KOPT-K1 (cell line): ENCODE measurements around the gene CRTC2.
"Not testable (repeated sequence)": the region's sequence is repeated elsewhere in the genome, so short reads cannot be mapped to it uniquely, and the experiment has no call there.

Experiments
- H3K27ac ChIP-seq: fragments of 200-600 bp; sonication (generic); 2 replicates; pipeline ENCODE4 v1.5.1; 2016; ENCODE audit warnings: antibody characterized with exemption, mild to moderate bottlenecking, low read depth, low read length; ENCODE audit not compliant: poor library complexity, severe bottlenecking
- H3K36me3 ChIP-seq: fragments of 200-600 bp; sonication (generic); 2 replicates; pipeline ENCODE4 v1.5.1; 2017; ENCODE audit warnings: antibody characterized with exemption, mild to moderate bottlenecking, low read length, moderate library complexity; ENCODE audit not compliant: insufficient read depth
- H3K9me3 ChIP-seq: fragments of 200-600 bp; sonication (generic); 2 replicates; pipeline ENCODE4 v1.5.1; 2017; ENCODE audit warnings: antibody characterized with exemption, low read length, mild to moderate bottlenecking; ENCODE audit not compliant: insufficient read depth, poor library complexity, severe bottlenecking

Gene CRTC2

DNA sequence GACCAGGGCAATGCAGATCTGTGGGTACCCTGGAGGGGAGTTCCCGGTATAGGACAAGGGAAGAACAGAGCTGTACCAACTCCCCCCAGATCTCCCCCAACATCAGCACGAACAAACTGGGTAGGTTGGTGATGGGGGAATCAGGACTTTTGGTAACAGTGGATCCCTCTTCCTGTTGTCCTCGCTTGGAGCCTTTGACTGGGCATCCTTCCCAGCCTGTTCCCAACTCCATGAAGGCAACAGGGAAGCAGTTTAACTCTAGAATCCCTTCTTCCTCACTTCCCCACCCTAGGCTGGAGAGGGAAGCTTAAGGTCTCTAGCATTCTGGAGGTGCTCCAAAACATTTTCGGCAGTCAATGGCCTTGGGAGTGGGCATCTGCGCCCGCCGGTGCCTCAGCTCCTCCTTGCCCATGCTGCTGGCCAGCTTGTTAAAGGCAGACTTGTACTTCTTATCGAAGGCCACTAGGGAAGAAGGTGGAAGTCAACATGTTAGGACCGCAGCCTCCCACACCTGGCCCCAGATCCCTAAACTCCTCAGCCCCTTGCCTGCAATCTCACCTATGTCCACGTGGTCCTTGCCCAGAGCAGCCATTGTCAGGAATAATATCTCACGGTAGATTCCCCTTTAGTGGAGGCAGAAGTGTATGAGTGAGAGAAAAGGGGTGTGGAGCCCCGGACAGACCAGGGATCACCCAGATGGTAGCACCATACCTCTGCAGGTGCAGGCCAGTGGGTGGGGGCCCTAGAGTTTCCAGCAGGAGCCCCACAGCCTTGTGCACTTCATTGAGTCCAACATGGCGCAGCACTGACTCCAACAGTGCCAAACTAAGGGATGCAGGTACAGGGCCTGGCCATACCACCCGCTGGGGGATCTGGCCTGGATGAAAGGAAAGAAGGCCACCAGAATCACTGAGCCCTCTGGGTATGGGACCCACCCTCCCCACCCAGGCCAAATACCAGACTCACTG lies 28.1 kb downstream of the CRTC2 start:
- H3K27ac ChIP-seq = no peak overlapping the region
- peaks cover 60% of the 10 kb centered on the region for H3K36me3 ChIP-seq

GRCh38 chr1:153929426-153929825 lies 29.0 kb downstream of the CRTC2 start:
- H3K36me3 ChIP-seq = peaks cover 52% of the 10 kb centered on the region
- no peak overlapping the region for H3K27ac ChIP-seq
- H3K9me3 ChIP-seq = no peaks in the 10 kb centered on the region

More for the DNA sequence above, 28.1 kb downstream of the CRTC2 start:
- no peaks in the 10 kb centered on the region for H3K9me3 ChIP-seq

GRCh38 chr1:153928791-153929341 lies 29.5 kb downstream of the CRTC2 start:
- no peaks in the 10 kb centered on the region for H3K9me3 ChIP-seq
- no peak overlapping the region for H3K27ac ChIP-seq
- H3K36me3 ChIP-seq = peaks cover 46% of the 10 kb centered on the region

DNA sequence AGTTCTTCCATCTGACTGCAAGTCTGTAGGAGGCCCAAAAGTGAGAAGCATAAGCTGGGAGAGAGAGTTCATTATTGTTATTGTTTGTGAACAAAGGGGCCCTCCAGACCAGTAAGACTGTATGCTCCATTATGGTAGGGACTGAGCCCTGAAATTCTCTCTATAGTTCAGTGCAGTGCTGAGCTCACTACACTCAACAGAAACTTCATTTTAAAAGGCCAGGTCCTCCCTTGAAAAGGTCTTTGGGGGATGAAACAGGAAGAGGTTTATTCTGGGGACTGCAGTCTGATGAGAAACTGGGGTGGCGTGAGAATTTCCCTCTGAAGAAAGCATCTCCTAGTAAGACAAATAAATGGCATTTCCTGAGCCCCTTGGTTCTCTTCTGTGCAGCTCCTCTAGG lies 30.2 kb downstream of the CRTC2 start:
- Histone ChIP-seq H3K36me3 (peaks cover 40% of the 10 kb centered on the region), H3K27ac (no peak overlapping the region), H3K9me3 (no peaks in the 10 kb centered on the region)

DNA sequence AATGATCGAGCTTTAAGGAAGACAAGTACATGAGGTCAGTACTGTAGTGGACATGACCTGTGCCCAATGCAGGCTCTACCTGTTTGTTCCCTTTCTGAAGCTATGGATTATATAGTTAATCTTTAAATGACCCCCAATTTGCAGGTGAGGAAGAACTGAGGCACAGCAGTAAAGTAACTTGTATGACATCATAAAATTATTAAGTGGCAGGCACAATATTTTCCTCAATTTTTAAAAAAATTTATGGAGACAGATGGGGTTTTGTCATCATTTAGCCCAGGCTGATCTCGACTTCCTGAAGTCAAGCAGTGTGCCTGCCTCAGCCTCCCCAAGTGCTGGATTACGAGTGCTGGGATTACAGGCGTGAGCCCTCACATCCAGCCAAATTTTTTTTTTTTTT lies 32.0 kb downstream of the CRTC2 start:
- Histone ChIP-seq H3K36me3 (peaks cover 26% of the 10 kb centered on the region), H3K9me3 (no peaks in the 10 kb centered on the region), H3K27ac (no peak overlapping the region)

- Histone ChIP-seq H3K9me3 (no peaks in the 10 kb centered on the region), H3K36me3 (peaks cover 10% of the 10 kb centered on the region), H3K27ac (peak within 1 kb of the TSS; percentile 82)
Observed at GRCh38 chr1:153922972-153923925, 35.2 kb downstream of the CRTC2 start, which contains the start of gene GATAD2B. Gene GATAD2B (minus strand): TSS chr1:153922972. CDS start chr1:153828347, 94,625 bp downstream.

DNA sequence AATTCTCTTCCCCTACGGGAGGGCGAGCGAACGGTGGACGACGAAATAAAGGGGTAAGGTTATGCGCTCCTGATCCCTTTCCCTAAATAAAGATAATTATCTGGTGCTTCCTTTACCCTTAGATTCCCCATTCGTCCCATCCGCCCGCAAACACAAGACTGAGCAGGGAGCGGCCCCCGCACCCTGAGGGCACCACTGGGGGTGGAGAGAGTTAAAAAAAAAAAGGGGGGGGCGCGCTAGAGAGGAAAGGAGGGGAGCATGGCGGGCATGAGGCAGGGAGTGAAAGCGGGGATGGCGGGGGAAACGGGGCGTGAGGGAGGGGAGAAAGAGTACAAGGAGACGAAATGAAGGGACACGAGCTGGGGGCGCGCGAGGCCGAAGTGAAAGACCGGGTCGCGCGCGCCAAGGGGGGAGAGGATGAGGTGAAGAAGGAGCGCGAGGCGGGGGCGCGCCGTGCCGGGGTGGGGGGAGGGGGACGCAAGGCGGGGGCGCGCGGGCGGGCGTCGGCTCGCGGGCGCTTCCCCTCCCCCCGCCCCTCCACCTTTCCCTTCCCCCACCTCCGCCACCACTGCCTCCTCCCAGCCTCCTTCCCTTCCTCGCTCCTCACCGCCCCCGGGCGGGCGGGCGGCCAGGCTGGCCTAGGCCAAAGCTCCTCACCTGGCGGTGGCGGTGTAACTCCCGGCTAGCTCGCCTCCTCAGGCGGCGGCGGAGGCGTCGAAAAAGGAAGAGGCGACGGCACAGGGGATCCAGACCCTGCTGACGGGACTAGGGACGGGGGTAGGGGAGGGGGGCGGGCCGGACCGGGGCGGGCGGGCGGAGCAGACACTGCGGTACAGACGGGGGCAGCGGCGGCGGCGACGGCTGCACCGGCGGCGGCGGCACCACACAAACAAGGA lies 36.1 kb downstream of the CRTC2 start:
- peak overlapping the region; percentile 79 for H3K27ac ChIP-seq
- no peaks in the 10 kb centered on the region for H3K9me3 ChIP-seq
- H3K36me3 ChIP-seq = peaks cover 16% of the 10 kb centered on the region

DNA sequence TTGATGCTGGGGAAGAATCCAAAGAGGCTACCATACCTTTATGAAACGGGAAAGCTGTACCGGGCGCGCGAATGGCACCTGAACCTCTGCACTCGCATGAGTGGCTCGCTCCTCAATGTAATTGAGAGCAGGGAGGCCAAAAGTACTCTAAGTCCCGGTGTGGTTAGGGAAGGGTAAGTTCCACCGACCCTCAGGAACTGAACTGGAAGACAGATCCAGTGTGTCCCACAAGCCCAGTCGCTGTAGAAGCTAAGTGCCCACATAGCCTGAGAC lies 36.7 kb downstream of the CRTC2 start:
- Histone ChIP-seq H3K27ac (peak overlapping the region; percentile 79), H3K36me3 (peaks cover 16% of the 10 kb centered on the region)

GRCh38 chr1:153921080-153921802 lies 37.2 kb downstream of the CRTC2 start:
- H3K27ac ChIP-seq = peak overlapping the region; percentile 79
- H3K36me3 ChIP-seq = peaks cover 19% of the 10 kb centered on the region
- H3K9me3 ChIP-seq = no peaks in the 10 kb centered on the region

More for the DNA sequence above, 36.7 kb downstream of the CRTC2 start:
- no peaks in the 10 kb centered on the region for H3K9me3 ChIP-seq

- Histone ChIP-seq H3K27ac (peak overlapping the region; percentile 40), H3K9me3 (no peaks in the 10 kb centered on the region), H3K36me3 (peaks cover 28% of the 10 kb centered on the region)
Observed at GRCh38 chr1:153919876-153920852, 38.2 kb downstream of the CRTC2 start.

DNA sequence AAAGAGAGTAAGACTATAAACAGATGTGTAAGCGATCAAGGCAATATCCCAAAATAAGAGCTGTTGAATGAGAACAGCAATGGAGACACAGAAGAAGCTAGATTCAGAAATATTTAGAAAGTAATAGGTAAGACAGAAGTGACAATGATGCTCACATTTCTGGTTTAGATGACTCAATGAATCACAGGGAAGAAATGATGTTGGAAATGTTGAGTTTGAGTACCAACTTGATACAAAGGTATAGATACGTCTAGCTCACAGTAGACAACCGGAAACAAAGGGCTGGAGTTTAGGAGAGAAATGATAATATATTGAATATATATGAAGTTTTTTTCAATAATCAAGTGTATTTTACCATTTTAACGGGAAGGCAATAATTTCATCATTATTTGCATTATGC lies 42.1 kb downstream of the CRTC2 start:
- H3K9me3 ChIP-seq = no peaks in the 10 kb centered on the region
- H3K27ac ChIP-seq = no peak overlapping the region
- H3K36me3 ChIP-seq = peaks cover 58% of the 10 kb centered on the region

DNA sequence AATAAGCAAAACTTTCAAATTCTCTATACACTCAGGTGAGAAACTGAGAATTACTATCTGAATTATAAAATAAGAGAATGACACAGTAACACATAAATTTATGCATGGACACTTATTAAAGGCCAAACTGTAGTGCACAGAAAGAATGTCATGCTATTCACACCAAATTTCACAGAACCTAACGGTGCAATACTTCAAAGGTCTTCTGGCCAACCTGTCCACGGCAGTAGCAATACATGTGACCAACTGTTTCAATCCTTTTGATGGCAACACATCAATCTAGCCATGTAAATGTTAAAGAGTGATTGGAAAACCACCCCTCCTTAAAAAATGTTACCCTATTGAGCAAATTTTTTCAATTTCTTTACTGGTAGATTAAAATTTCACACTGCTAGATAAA lies 46.1 kb downstream of the CRTC2 start:
- H3K27ac ChIP-seq = no peak overlapping the region
- H3K9me3 ChIP-seq = no peaks in the 10 kb centered on the region
- H3K36me3 ChIP-seq = peaks cover 58% of the 10 kb centered on the region

GRCh38 chr1:153910560-153910959 lies 47.9 kb downstream of the CRTC2 start:
- peaks cover 57% of the 10 kb centered on the region for H3K36me3 ChIP-seq
- not testable (repeated sequence) for H3K9me3 ChIP-seq, H3K27ac ChIP-seq
